GM12874 (cell line): ENCODE data around the gene FGF22.

ENCODE experiments used
- CTCF ChIP-seq: IDR thresholded peaks from 2 replicates; pipeline ENCODE4 v1.5.1; 2011; ENCODE audit warnings: low read depth, mild to moderate bottlenecking, control low read depth, low read length, moderate library complexity; ENCODE audit not compliant: insufficient read depth

The FGF22 gene

GRCh38 chr19:629961-630714 lies 9.5 kb upstream of the FGF22 start:
- TF ChIP-seq CTCF: no peak

GRCh38 chr19:632579-633067 lies 7.1 kb upstream of the FGF22 start:
- no peak for TF ChIP-seq CTCF

- TF ChIP-seq CTCF: no peak
Observed at GRCh38 chr19:633068-633785, 6.5 kb upstream of the FGF22 start, which contains the start of gene POLRMT. POLRMT (minus strand) TSS chr19:633537; CDS start chr19:633512, 25 bp downstream.

GRCh38 chr19:633786-634639 lies 5.7 kb upstream of the FGF22 start:
- TF ChIP-seq CTCF: no peak

- no peak for TF ChIP-seq CTCF
Observed at GRCh38 chr19:634975-635652, 4.6 kb upstream of the FGF22 start.

- TF ChIP-seq CTCF: no peak
Observed at GRCh38 chr19:638906-639252, 800 bp upstream of the FGF22 start.
